ENCODE measurements around the gene ACVRL1. TPM values are rescaled to one million over a fixed set of nuclear protein-coding genes. Genes with fewer than 3 reads are reported as not detected.

Gene ACVRL1
- total RNA-seq, 1 experiment from 2014 or later, result 0.36 TPM

- ATAC-seq, result no peak
- intact Hi-C loops (cut with micrococcal nuclease; ENCODE audit: unreplicated experiment) (no loop called here), in situ Hi-C loops (cut with HindIII; ENCODE audit: low pct_unique_long_range_greater_than_20kb, low sequenced_read_pairs) (no loop called here)
- ChIA-PET POLR2A (no interaction called here), CTCF (no interaction called here)
- Histone ChIP-seq H3K27ac (ENCODE audit: low read length) (no peak overlapping the region), H3K4me1 (ENCODE audit: control insufficient read depth, insufficient read depth, low read length) (no peaks in the 10 kb centered on the region), H3K36me3 (ENCODE audit: control insufficient read depth, insufficient read depth, low read length) (no peaks in the 10 kb centered on the region), H3K27me3 (ENCODE audit: control insufficient read depth, insufficient read depth, low read length) (no peaks in the 10 kb centered on the region), H3K9me3 (ENCODE audit: control insufficient read depth, insufficient read depth, low read depth, low read length) (no peaks in the 10 kb centered on the region), H3K4me3 (ENCODE audit: low read depth in 2 of 2, low read length in 2 of 2) (no peak overlapping the region)
- no TSS peak for BruUV-seq (replicated peaks)
- TF ChIP-seq REST (IDR thresholded peaks at IDR 0.05; ENCODE audit: insufficient read depth in 1 of 2, low read depth in 2 of 2, low read length in 1 of 2), result no peak
- no peak for TF ChIP-seq CTCF (IDR thresholded peaks at IDR 0.05)
- no peak for TF ChIP-seq POLR2AphosphoS5 (IDR thresholded peaks at IDR 0.05; ENCODE audit: low read depth, low read length)
- TF ChIP-seq TCF7L2 (IDR thresholded peaks at IDR 0.05; ENCODE audit: low read depth, low read length), result no peak
- no peak for DNase-seq (ENCODE audit: low read depth, low spot score)
Measured at GRCh38 chr12:51901881-51902280, 5.4 kb upstream of the ACVRL1 start.

- POLR2A ChIA-PET, result no interaction called here
- Histone ChIP-seq H3K36me3 (ENCODE audit: control insufficient read depth, insufficient read depth, low read length) (no peaks in the 10 kb centered on the region), H3K27ac (ENCODE audit: low read length) (no peak overlapping the region), H3K9me3 (ENCODE audit: control insufficient read depth, insufficient read depth, low read depth, low read length) (no peaks in the 10 kb centered on the region), H3K27me3 (ENCODE audit: control insufficient read depth, insufficient read depth, low read length) (no peaks in the 10 kb centered on the region), H3K4me3 (ENCODE audit: low read depth in 2 of 2, low read length in 2 of 2) (no peak overlapping the region), H3K4me1 (ENCODE audit: control insufficient read depth, insufficient read depth, low read length) (no peaks in the 10 kb centered on the region)
- CTCF ChIA-PET, result interaction anchor here (0.5 to 0.6 kb wide), 3 partner anchors 12 to 817 kb away, joined by 3 to 7 read pairs (median 6); no protein-coding TSS in a partner anchor
- in situ Hi-C loops (cut with HindIII; ENCODE audit: low pct_unique_long_range_greater_than_20kb, low sequenced_read_pairs) (no loop called here), intact Hi-C loops (cut with micrococcal nuclease; ENCODE audit: unreplicated experiment) (no loop called here)
- no peak for ATAC-seq
- TF ChIP-seq REST (IDR thresholded peaks at IDR 0.05; ENCODE audit: insufficient read depth in 1 of 2, low read depth in 2 of 2, low read length in 1 of 2) (no peak), CTCF (IDR thresholded peaks at IDR 0.05) (no peak), TCF7L2 (IDR thresholded peaks at IDR 0.05; ENCODE audit: low read depth, low read length) (no peak), SIN3A (IDR thresholded peaks at IDR 0.05; ENCODE audit: borderline replicate concordance, insufficient read depth, low read depth, low read length) (no peak)
- no peak for DNase-seq (ENCODE audit: low read depth, low spot score)
- BruUV-seq (replicated peaks), result no TSS peak
Measured at GRCh38 chr12:51904951-51905470, 2.3 kb upstream of the ACVRL1 start.

Data from Panc1 (cell line).